Fibroblast of lung (primary cell): Measurements from ENCODE around the gene VPS35. TPM values are rescaled to one million over a fixed set of nuclear protein-coding genes. Genes with fewer than 3 reads are reported as not detected.

Source experiments
- DNase-seq, 2 donors: peaks; one replicate each; pipeline versions ENCODE4 v3.0.0 to v3.0.0-alpha.2; 2010; ENCODE audit warnings: low read depth in 2 of 2
- H2AFZ ChIP-seq: 2 replicates; pipeline ENCODE4 v1.5.1; 2012; ENCODE audit warnings: low read length, control low read depth, inconsistent platforms
- H3K27ac ChIP-seq: 2 replicates; pipeline ENCODE4 v1.5.1; 2011; ENCODE audit warnings: low read length, control low read depth; ENCODE audit not compliant: insufficient read depth
- H3K27me3 ChIP-seq: 2 replicates; pipeline ENCODE4 v1.5.1; 2011; ENCODE audit warnings: mild to moderate bottlenecking, low read length; ENCODE audit not compliant: control insufficient read depth, insufficient read depth
- H3K36me3 ChIP-seq: 2 replicates; pipeline ENCODE4 v1.5.1; 2011; ENCODE audit warnings: low read length; ENCODE audit not compliant: control insufficient read depth, insufficient read depth
- H3K4me1 ChIP-seq: 2 replicates; pipeline ENCODE4 v1.5.1; 2011; ENCODE audit warnings: low read length; ENCODE audit not compliant: control insufficient read depth, insufficient read depth; ENCODE audit errors: extremely low read depth
- H3K4me2 ChIP-seq: 2 replicates; pipeline ENCODE4 v1.5.1; 2011; ENCODE audit warnings: low read length, control low read depth; ENCODE audit not compliant: insufficient read depth; ENCODE audit errors: extremely low read depth
- H3K4me3 ChIP-seq, 4 experiments: fragments of 200-600 bp in 1 of 4; sonication (generic) in 1 of 4; replicated peaks in 1 of 4; 2 replicates each; pipeline ENCODE4 v1.5.1; 2011 to 2016; ENCODE audit warnings: low read length in 4 of 4, low read depth in 3 of 4, mild to moderate bottlenecking in 3 of 4, control low read depth in 2 of 4, inconsistent platforms in 1 of 4, mixed read lengths in 1 of 4; ENCODE audit not compliant: insufficient read depth in 1 of 4; ENCODE audit errors: control extremely low read depth in 1 of 4
- H3K79me2 ChIP-seq: 2 replicates; pipeline ENCODE4 v1.5.1; 2012; ENCODE audit warnings: mild to moderate bottlenecking, low read length, inconsistent platforms; ENCODE audit not compliant: control insufficient read depth, insufficient read depth
- H3K9ac ChIP-seq: 2 replicates; pipeline ENCODE4 v1.5.1; 2011; ENCODE audit warnings: mild to moderate bottlenecking, low read length, control low read depth; ENCODE audit not compliant: insufficient read depth
- H3K9me3 ChIP-seq: 2 replicates; pipeline ENCODE4 v1.5.1; 2012; ENCODE audit warnings: low read depth, low read length; ENCODE audit not compliant: control insufficient read depth, insufficient read depth
- H4K20me1 ChIP-seq: 2 replicates; pipeline ENCODE4 v1.5.1; 2011; ENCODE audit warnings: low read length; ENCODE audit not compliant: control insufficient read depth, insufficient read depth; ENCODE audit errors: extremely low read depth
- EZH2 ChIP-seq: IDR thresholded peaks from 2 replicates; pipeline ENCODE4 v1.5.1; 2012; ENCODE audit warnings: low read length, control low read depth, mild to moderate bottlenecking; ENCODE audit errors: missing control alignments
- polyA plus RNA-seq, 2 donors: library from polyadenylated mRNA; depleted of rRNA in 1 of 2; stranded (reverse) in 1 of 2; unstranded in 1 of 2; fragments of >200 nt; gene quantifications; 2 replicates each; pipeline ENCODE4 v1.2.1, GENCODE V29; 2011 to 2012; ENCODE audit warnings: missing spikeins in 1 of 2
- total RNA-seq: library from RNA; depleted of rRNA; stranded (reverse); fragments of >200 nt; gene quantifications from 2 replicates; pipeline ENCODE4 v1.2.1, GENCODE V29; 2014
- TF ChIP-seq, protein P1 (sequence below), 2 donors: IDR thresholded peaks in 1 of 2; conservative IDR thresholded peaks in 1 of 2; 1 replicate in 1 of 2; 2 replicates in 1 of 2; pipeline ENCODE4 v1.5.1; 2011 to 2012; ENCODE audit warnings: low read length in 2 of 2, control low read depth in 1 of 2, inconsistent platforms in 1 of 2, low read depth in 1 of 2, mild to moderate bottlenecking in 1 of 2

Gene VPS35
- total and polyA plus RNA-seq, 2 donors (not counting 1 experiment from before 2014, with no cell fraction given): 77.2 to 92.3 TPM

DNA sequence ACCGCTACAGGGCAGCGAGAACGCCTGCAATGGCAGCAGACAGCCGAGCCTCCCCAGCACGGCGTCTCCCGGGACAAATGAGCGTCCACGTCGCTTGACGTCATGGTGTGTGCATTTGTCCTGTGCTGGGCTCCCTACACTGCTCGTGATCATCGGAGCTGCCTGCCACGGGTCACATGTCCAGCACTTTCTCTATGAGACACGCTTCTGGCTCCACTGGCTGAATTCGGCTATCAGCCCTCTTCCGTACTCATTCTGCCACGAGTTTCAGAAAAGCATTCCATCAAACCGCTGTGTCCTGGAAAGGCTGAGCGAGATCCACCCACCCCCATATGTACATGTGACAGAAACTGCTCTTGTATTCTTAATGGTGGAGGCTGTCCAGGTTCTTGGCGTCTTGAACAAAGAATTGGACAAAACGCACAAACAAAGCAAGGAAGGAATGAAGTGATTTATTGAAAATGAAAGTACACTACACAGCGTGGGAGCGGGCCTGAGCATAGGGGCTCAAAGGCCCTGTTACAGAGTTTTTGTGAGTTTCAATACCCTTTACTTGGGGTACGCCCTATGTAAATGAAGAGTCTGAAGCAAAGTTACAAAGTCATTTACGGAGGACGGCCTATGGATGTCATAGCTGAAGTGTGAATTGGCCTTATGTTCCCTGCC, 39.3 kb downstream of the VPS35 start:
- Histone ChIP-seq H3K9ac (peak overlapping the region; percentile 23), H3K4me2 (peak overlapping the region; percentile 94)

DNA sequence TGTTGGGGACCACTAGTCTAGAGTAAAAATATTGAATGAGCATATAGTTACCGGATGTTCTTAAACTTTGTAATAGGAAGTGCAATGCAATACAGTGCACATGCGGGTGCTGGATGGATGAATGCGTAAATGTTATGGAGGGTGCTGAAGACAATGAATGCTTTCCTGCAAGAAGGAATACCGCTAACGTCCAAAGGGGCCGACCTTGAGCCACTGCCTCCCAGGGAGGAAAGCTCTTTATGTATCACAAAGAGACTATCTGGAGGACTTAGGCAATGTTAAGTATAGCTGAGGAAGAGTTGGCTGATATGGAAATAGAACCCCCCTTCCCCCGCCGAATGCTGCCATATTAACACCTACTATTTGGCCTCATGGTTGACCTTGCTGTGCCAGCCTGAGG, 40.3 kb downstream of the VPS35 start:
- no peak overlapping the region for H2AFZ ChIP-seq
- no peaks in the 10 kb centered on the region for H3K79me2 ChIP-seq
- DNase-seq: no peak
- no peaks in the 10 kb centered on the region for H4K20me1 ChIP-seq
- peaks cover 7% of the 10 kb centered on the region for H3K4me1 ChIP-seq
- H3K4me2 ChIP-seq: no peak overlapping the region
- no peak overlapping the region for H3K9ac ChIP-seq
- TF ChIP-seq, protein P1, sequence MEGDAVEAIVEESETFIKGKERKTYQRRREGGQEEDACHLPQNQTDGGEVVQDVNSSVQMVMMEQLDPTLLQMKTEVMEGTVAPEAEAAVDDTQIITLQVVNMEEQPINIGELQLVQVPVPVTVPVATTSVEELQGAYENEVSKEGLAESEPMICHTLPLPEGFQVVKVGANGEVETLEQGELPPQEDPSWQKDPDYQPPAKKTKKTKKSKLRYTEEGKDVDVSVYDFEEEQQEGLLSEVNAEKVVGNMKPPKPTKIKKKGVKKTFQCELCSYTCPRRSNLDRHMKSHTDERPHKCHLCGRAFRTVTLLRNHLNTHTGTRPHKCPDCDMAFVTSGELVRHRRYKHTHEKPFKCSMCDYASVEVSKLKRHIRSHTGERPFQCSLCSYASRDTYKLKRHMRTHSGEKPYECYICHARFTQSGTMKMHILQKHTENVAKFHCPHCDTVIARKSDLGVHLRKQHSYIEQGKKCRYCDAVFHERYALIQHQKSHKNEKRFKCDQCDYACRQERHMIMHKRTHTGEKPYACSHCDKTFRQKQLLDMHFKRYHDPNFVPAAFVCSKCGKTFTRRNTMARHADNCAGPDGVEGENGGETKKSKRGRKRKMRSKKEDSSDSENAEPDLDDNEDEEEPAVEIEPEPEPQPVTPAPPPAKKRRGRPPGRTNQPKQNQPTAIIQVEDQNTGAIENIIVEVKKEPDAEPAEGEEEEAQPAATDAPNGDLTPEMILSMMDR (conservative IDR thresholded peaks at IDR 0.05 in 1 of 2, IDR thresholded peaks at IDR 0.05 in 1 of 2; ENCODE audit: low read depth in 1 of 2, low read length in 2 of 2): peak in 1 of 2 donors; percentile 7
- TF ChIP-seq EZH2: no peak
- no peak overlapping the region for H3K27ac ChIP-seq
- no peaks in the 10 kb centered on the region for H3K9me3 ChIP-seq
- no peak overlapping the region for H3K4me3 ChIP-seq
- H3K27me3 ChIP-seq: no peaks in the 10 kb centered on the region
- H3K36me3 ChIP-seq: no peaks in the 10 kb centered on the region

More for the DNA sequence above, 39.3 kb downstream of the VPS35 start:
- peak overlapping the region; percentile 72 for H2AFZ ChIP-seq
- H3K79me2 ChIP-seq: no peaks in the 10 kb centered on the region
- H3K4me3 ChIP-seq: peak overlapping the region; percentile 41 to 51 (median 44)
- H3K27me3 ChIP-seq: no peaks in the 10 kb centered on the region
- H3K9me3 ChIP-seq: no peaks in the 10 kb centered on the region
- H3K36me3 ChIP-seq: no peaks in the 10 kb centered on the region
- no peak for TF ChIP-seq EZH2
- TF ChIP-seq, protein P1 (conservative IDR thresholded peaks at IDR 0.05 in 1 of 2, IDR thresholded peaks at IDR 0.05 in 1 of 2; ENCODE audit: low read depth in 1 of 2, low read length in 2 of 2): no peak
- DNase-seq: peak; percentile 72 to 82
- no peaks in the 10 kb centered on the region for H4K20me1 ChIP-seq
- peak overlapping the region; percentile 89 for H3K27ac ChIP-seq
- peaks cover 7% of the 10 kb centered on the region for H3K4me1 ChIP-seq

DNA sequence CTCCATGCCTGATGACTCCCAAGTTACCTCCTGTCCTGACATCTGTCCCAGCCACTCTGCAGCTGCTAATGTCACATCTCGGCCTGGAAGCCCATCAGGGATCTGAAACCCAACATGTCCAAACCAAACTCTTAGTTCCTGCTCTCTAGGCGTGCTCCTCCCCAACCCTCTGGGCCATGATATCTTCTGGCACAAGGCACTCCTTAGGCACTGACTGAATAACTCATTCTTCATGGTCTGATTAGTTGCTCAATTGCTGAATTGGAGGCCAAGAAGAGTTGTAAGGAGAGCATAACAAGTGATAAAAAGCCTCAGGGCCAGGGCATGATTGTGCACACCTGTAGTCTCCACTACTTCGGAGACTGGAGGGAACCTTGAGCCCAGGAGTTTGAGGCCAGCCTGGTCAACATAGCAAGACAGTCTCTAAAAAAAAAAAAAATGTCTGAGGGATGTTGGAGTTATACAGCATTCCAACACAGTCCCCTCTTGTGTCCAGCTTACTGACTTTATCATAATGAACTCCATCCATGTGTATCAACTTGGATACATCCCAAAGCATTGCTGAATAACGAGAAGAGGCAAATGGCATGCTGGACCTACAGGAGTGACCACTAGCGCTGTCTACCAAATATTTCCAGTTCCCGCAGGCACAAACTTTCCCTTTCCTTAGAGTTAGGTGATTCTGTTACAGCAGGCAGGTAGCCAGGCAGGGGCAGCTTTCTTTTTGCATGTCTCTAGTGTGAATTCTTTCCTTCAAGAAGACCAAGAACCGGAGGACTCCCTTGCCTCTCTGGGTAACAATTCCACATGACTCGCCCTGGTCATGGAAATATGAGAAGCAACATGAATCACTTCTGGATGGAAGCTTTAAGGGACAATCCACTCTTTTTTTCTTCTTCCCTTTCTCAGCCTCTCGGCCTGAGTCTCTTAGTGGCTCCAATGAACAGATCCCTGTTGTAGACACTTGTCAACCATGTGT, 49.7 kb downstream of the VPS35 start:
- TF ChIP-seq EZH2: no peak
- TF ChIP-seq, protein P1 (conservative IDR thresholded peaks at IDR 0.05 in 1 of 2, IDR thresholded peaks at IDR 0.05 in 1 of 2; ENCODE audit: low read depth in 1 of 2, low read length in 2 of 2): no peak
- H3K4me1 ChIP-seq: peaks cover 4% of the 10 kb centered on the region
- no peak overlapping the region for H3K4me2 ChIP-seq
- no peaks in the 10 kb centered on the region for H3K27me3 ChIP-seq
- H3K9ac ChIP-seq: no peak overlapping the region
- no peak overlapping the region for H3K4me3 ChIP-seq
- no peaks in the 10 kb centered on the region for H3K79me2 ChIP-seq
- no peak overlapping the region for H3K27ac ChIP-seq
- peaks cover 2% of the 10 kb centered on the region for H4K20me1 ChIP-seq
- peak; percentile 44 to 65 for DNase-seq
- H3K9me3 ChIP-seq: no peaks in the 10 kb centered on the region
- no peak overlapping the region for H2AFZ ChIP-seq
- no peaks in the 10 kb centered on the region for H3K36me3 ChIP-seq
